ENCODE results near the gene KDM6A. TPM values are rescaled to one million over a fixed set of nuclear protein-coding genes. Genes with fewer than 3 reads are reported as not detected.

KDM6A gene
- total and polyA plus RNA-seq, 9 of the 15 experiments (the other 6 are each of a cell fraction or from before 2014, with no cell fraction given): 8.4 to 34.3 (median 22.9) TPM

DNA sequence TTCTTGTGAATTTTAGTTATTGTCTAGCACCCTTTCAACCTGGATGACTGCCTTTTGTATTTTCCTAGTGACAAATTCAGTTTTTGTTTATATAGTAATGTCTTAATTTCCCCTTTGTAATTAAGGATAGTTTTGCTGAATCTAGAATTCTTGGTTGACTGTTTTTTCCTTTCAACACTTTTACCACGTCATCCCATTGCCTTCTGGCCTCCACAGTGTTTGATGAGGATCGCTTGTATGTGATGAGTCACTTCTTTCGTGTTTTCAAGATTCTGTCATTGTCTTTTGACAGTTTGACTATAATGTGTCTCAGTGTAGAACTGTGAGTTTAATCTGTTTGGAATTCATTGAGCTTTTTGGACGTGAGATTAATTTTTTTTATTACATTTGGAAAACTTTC, 30.1 kb downstream of the KDM6A start (continued):
- TF ChIP-seq, protein P1, sequence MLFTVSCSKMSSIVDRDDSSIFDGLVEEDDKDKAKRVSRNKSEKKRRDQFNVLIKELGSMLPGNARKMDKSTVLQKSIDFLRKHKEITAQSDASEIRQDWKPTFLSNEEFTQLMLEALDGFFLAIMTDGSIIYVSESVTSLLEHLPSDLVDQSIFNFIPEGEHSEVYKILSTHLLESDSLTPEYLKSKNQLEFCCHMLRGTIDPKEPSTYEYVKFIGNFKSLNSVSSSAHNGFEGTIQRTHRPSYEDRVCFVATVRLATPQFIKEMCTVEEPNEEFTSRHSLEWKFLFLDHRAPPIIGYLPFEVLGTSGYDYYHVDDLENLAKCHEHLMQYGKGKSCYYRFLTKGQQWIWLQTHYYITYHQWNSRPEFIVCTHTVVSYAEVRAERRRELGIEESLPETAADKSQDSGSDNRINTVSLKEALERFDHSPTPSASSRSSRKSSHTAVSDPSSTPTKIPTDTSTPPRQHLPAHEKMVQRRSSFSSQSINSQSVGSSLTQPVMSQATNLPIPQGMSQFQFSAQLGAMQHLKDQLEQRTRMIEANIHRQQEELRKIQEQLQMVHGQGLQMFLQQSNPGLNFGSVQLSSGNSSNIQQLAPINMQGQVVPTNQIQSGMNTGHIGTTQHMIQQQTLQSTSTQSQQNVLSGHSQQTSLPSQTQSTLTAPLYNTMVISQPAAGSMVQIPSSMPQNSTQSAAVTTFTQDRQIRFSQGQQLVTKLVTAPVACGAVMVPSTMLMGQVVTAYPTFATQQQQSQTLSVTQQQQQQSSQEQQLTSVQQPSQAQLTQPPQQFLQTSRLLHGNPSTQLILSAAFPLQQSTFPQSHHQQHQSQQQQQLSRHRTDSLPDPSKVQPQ (CRISPR knock-in tag; IDR thresholded peaks at IDR 0.05; ENCODE audit: borderline replicate concordance): no peak
- TF ChIP-seq HLTF (IDR thresholded peaks at IDR 0.05) (no peak), NUFIP1 (IDR thresholded peaks at IDR 0.05; ENCODE audit: partially characterized antibody) (no peak), NCOR1 (IDR thresholded peaks at IDR 0.05) (no peak), PTTG1 (tag; IDR thresholded peaks at IDR 0.05; ENCODE audit: low read depth) (no peak), MYBL2 (IDR thresholded peaks at IDR 0.05; ENCODE audit: low read depth) (no peak), MYBL2 (CRISPR knock-in tag; IDR thresholded peaks at IDR 0.05; ENCODE audit: borderline replicate concordance) (no peak), NFIX (CRISPR knock-in tag; IDR thresholded peaks at IDR 0.05; ENCODE audit: low read depth) (no peak), MXI1 (IDR thresholded peaks at IDR 0.05; ENCODE audit: low read depth, low read length) (no peak), POLR2G (IDR thresholded peaks at IDR 0.05; ENCODE audit: low read depth, low read length) (no peak), KLF6 (CRISPR knock-in tag; IDR thresholded peaks at IDR 0.05; ENCODE audit: borderline replicate concordance) (no peak), CEBPG (CRISPR knock-in tag; IDR thresholded peaks at IDR 0.05) (no peak), CEBPG (tag; conservative IDR thresholded peaks at IDR 0.05 in 1 of 2, IDR thresholded peaks at IDR 0.05 in 1 of 2) (no peak), POLR2AphosphoS5 (IDR thresholded peaks at IDR 0.05; ENCODE audit: control insufficient read depth, insufficient read depth, low read depth, low read length) (no peak), KAT8 (IDR thresholded peaks at IDR 0.05; ENCODE audit: low read depth) (no peak), TRIM28 (IDR thresholded peaks at IDR 0.05) (0 out of 2 replicates have a peak, but pooled peaks have one; percentile 28), ZNF384 (IDR thresholded peaks at IDR 0.05; ENCODE audit: low read depth, low read length) (no peak)
- TF ChIP-seq, protein P2, sequence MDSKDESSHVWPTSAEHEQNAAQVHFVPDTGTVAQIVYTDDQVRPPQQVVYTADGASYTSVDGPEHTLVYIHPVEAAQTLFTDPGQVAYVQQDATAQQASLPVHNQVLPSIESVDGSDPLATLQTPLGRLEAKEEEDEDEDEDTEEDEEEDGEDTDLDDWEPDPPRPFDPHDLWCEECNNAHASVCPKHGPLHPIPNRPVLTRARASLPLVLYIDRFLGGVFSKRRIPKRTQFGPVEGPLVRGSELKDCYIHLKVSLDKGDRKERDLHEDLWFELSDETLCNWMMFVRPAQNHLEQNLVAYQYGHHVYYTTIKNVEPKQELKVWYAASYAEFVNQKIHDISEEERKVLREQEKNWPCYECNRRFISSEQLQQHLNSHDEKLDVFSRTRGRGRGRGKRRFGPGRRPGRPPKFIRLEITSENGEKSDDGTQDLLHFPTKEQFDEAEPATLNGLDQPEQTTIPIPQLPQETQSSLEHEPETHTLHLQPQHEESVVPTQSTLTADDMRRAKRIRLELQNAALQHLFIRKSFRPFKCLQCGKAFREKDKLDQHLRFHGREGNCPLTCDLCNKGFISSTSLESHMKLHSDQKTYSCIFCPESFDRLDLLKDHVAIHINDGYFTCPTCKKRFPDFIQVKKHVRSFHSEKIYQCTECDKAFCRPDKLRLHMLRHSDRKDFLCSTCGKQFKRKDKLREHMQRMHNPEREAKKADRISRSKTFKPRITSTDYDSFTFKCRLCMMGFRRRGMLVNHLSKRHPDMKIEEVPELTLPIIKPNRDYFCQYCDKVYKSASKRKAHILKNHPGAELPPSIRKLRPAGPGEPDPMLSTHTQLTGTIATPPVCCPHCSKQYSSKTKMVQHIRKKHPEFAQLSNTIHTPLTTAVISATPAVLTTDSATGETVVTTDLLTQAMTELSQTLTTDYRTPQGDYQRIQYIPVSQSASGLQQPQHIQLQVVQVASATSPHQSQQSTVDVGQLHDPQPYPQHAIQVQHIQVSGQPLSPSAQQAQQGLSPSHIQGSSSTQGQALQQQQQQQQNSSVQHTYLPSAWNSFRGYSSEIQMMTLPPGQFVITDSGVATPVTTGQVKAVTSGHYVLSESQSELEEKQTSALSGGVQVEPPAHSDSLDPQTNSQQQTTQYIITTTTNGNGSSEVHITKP (IDR thresholded peaks at IDR 0.05; ENCODE audit: partially characterized antibody): no peak
- TF ChIP-seq, protein P3, sequence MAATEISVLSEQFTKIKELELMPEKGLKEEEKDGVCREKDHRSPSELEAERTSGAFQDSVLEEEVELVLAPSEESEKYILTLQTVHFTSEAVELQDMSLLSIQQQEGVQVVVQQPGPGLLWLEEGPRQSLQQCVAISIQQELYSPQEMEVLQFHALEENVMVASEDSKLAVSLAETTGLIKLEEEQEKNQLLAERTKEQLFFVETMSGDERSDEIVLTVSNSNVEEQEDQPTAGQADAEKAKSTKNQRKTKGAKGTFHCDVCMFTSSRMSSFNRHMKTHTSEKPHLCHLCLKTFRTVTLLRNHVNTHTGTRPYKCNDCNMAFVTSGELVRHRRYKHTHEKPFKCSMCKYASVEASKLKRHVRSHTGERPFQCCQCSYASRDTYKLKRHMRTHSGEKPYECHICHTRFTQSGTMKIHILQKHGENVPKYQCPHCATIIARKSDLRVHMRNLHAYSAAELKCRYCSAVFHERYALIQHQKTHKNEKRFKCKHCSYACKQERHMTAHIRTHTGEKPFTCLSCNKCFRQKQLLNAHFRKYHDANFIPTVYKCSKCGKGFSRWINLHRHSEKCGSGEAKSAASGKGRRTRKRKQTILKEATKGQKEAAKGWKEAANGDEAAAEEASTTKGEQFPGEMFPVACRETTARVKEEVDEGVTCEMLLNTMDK (IDR thresholded peaks at IDR 0.05; ENCODE audit: borderline replicate concordance, insufficient read depth, low read depth, low read length, poor library complexity, severe bottlenecking): no peak
- TF ChIP-seq, protein P4, sequence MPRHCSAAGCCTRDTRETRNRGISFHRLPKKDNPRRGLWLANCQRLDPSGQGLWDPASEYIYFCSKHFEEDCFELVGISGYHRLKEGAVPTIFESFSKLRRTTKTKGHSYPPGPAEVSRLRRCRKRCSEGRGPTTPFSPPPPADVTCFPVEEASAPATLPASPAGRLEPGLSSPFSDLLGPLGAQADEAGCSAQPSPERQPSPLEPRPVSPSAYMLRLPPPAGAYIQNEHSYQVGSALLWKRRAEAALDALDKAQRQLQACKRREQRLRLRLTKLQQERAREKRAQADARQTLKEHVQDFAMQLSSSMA (CRISPR knock-in tag; IDR thresholded peaks at IDR 0.05): no peak
